Fibroblast of skin of right biceps (primary cell): Measurements from ENCODE around the gene TYSND1.
"Not testable (repeated sequence)": the region's sequence is repeated elsewhere in the genome, so short reads cannot be mapped to it uniquely, and the experiment has no call there.

Experiments used
- DNase-seq: peaks from one replicate; pipeline ENCODE4 v3.0.0-alpha.2; 2013

The TYSND1 gene

GRCh38 chr10:70101068-70101562, 45.4 kb downstream of the TYSND1 start:
- not testable (repeated sequence) for DNase-seq

- DNase-seq: no peak
Measured at GRCh38 chr10:70098271-70098670, 48.2 kb downstream of the TYSND1 start.

- DNase-seq: no peak
Measured at GRCh38 chr10:70097459-70097858, 49.0 kb downstream of the TYSND1 start.

- no peak for DNase-seq
Measured at GRCh38 chr10:70096705-70097420, 49.6 kb downstream of the TYSND1 start.

- no peak for DNase-seq
Measured at GRCh38 chr10:70096016-70096704, 50.3 kb downstream of the TYSND1 start.

GRCh38 chr10:70094250-70094649, 52.2 kb downstream of the TYSND1 start:
- DNase-seq: no peak

GRCh38 chr10:70093335-70093944, 53.1 kb downstream of the TYSND1 start:
- no peak for DNase-seq

GRCh38 chr10:70092389-70092718, 54.1 kb downstream of the TYSND1 start:
- no peak for DNase-seq

- DNase-seq: no peak
Measured at GRCh38 chr10:70090951-70091350, 55.5 kb downstream of the TYSND1 start.

- DNase-seq: no peak
Measured at GRCh38 chr10:70090013-70090412, 56.5 kb downstream of the TYSND1 start.

- no peak for DNase-seq
Measured at GRCh38 chr10:70088308-70088698, 58.2 kb downstream of the TYSND1 start.
